ENCODE data around the gene CACUL1.

Gene CACUL1

GRCh38 chr10:118628397-118628796, 126.4 kb downstream of the CACUL1 start:
- no peak for DNase-seq

GRCh38 chr10:118626953-118627352, 127.8 kb downstream of the CACUL1 start:
- no peak for DNase-seq

All from NCI-H146 (cell line).